Measurements from ENCODE around the gene SDK2.

The SDK2 gene

GRCh38 chr17:73658821-73659515, 14.7 kb upstream of the SDK2 start:
- peaks cover 9% of the 10 kb centered on the region for H3K9me3 ChIP-seq (ENCODE audit: control insufficient read depth, insufficient read depth, low read length)
- no peak overlapping the region for H3K27ac ChIP-seq (ENCODE audit: low read depth, low read length)
- H3K9me2 ChIP-seq (replicated peaks; ENCODE audit: control insufficient read depth, low read length), result no peaks in the 10 kb centered on the region
- no peaks in the 10 kb centered on the region for H3F3A ChIP-seq (ENCODE audit: control insufficient read depth, insufficient read depth)
- peaks cover 25% of the 10 kb centered on the region for H3K27me3 ChIP-seq (ENCODE audit: control insufficient read depth, low read length)
- TF ChIP-seq CTCF (IDR thresholded peaks at IDR 0.05; ENCODE audit: low read depth, low read length, poor library complexity, severe bottlenecking) (no peak), EZH2phosphoT487 (IDR thresholded peaks at IDR 0.05; ENCODE audit: borderline replicate concordance, low read length) (no peak)
- no peaks in the 10 kb centered on the region for H3K36me3 ChIP-seq (ENCODE audit: control insufficient read depth, low read length)
- H3K79me2 ChIP-seq (ENCODE audit: control insufficient read depth, low read length), result no peaks in the 10 kb centered on the region
- H3K4me2 ChIP-seq (ENCODE audit: low read length), result no peak overlapping the region
- no peaks in the 10 kb centered on the region for H4K20me1 ChIP-seq (ENCODE audit: control insufficient read depth, insufficient read depth, low read depth, low read length)
- no peaks in the 10 kb centered on the region for H3K4me1 ChIP-seq (ENCODE audit: control insufficient read depth, low read length)
- H3K4me3 ChIP-seq (ENCODE audit: low read length), result no peak overlapping the region

GRCh38 chr17:73657473-73658116, 13.3 kb upstream of the SDK2 start:
- Histone ChIP-seq H3K27ac (ENCODE audit: low read depth, low read length) (no peak overlapping the region), H3F3A (ENCODE audit: control insufficient read depth, insufficient read depth) (no peaks in the 10 kb centered on the region), H3K9me2 (replicated peaks; ENCODE audit: control insufficient read depth, low read length) (no peaks in the 10 kb centered on the region), H4K20me1 (ENCODE audit: control insufficient read depth, insufficient read depth, low read depth, low read length) (no peaks in the 10 kb centered on the region), H3K27me3 (ENCODE audit: control insufficient read depth, low read length) (peaks cover 15% of the 10 kb centered on the region), H3K4me3 (ENCODE audit: low read length) (no peak overlapping the region), H3K4me1 (ENCODE audit: control insufficient read depth, low read length) (no peaks in the 10 kb centered on the region), H3K36me3 (ENCODE audit: control insufficient read depth, low read length) (no peaks in the 10 kb centered on the region), H3K4me2 (ENCODE audit: low read length) (no peak overlapping the region), H3K79me2 (ENCODE audit: control insufficient read depth, low read length) (no peaks in the 10 kb centered on the region), H3K9me3 (ENCODE audit: control insufficient read depth, insufficient read depth, low read length) (peaks cover 19% of the 10 kb centered on the region)
- TF ChIP-seq EZH2phosphoT487 (IDR thresholded peaks at IDR 0.05; ENCODE audit: borderline replicate concordance, low read length) (no peak), CTCF (IDR thresholded peaks at IDR 0.05; ENCODE audit: low read depth, low read length, poor library complexity, severe bottlenecking) (no peak)

DNA sequence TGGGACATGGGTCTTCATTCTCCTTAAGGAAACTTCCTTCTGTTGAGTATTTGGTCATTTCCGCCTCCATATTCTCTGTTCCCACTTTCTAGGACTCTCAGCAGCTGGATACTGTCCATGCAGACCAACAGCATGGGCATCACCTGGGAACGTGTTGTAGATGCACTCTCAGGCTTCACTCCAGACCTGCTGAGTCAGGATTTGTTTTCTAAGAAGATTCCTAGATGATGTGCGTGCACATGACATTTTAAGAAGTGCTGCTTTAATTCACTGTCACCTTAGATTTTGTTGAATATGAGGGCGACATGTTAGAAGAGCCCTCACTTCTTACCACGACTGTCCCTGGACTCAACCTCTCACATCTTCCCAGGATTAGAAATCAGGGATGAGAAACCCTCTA, 10.0 kb upstream of the SDK2 start:
- peaks cover under 1% of the 10 kb centered on the region; the same call in 1 of the 2 replicates for H3K27me3 ChIP-seq (ENCODE audit: control insufficient read depth, low read length)
- H3F3A ChIP-seq (ENCODE audit: control insufficient read depth, insufficient read depth), result no peaks in the 10 kb centered on the region
- peaks cover 19% of the 10 kb centered on the region for H3K9me3 ChIP-seq (ENCODE audit: control insufficient read depth, insufficient read depth, low read length)
- H3K9me2 ChIP-seq (replicated peaks; ENCODE audit: control insufficient read depth, low read length), result no peaks in the 10 kb centered on the region
- H3K36me3 ChIP-seq (ENCODE audit: control insufficient read depth, low read length), result no peaks in the 10 kb centered on the region
- no peaks in the 10 kb centered on the region for H3K79me2 ChIP-seq (ENCODE audit: control insufficient read depth, low read length)
- TF ChIP-seq EZH2phosphoT487 (IDR thresholded peaks at IDR 0.05; ENCODE audit: borderline replicate concordance, low read length), result no peak
- TF ChIP-seq CTCF (IDR thresholded peaks at IDR 0.05; ENCODE audit: low read depth, low read length, poor library complexity, severe bottlenecking), result no peak
- H3K4me1 ChIP-seq (ENCODE audit: control insufficient read depth, low read length), result no peaks in the 10 kb centered on the region
- H3K4me2 ChIP-seq (ENCODE audit: low read length), result no peak overlapping the region
- no peak overlapping the region for H3K4me3 ChIP-seq (ENCODE audit: low read length)
- no peak overlapping the region for H3K27ac ChIP-seq (ENCODE audit: low read depth, low read length)
- no peaks in the 10 kb centered on the region for H4K20me1 ChIP-seq (ENCODE audit: control insufficient read depth, insufficient read depth, low read depth, low read length)

Data from DOHH2 (cell line).